HG02970 (cell line): ENCODE results near the gene DENND6B.

Experiments used
- ATAC-seq: cut with Tn5 transposase; IDR thresholded peaks from one replicate; pipeline ENCODE4 v1.9.1; 2021; ENCODE audit warnings: mild to moderate bottlenecking, moderate library complexity, moderate number of reproducible peaks; ENCODE audit not compliant: unreplicated experiment, low FRiP score

DENND6B gene

GRCh38 chr22:50316114-50317065 is 10.4 kb downstream of the DENND6B start:
- ATAC-seq, result no peak

DNA sequence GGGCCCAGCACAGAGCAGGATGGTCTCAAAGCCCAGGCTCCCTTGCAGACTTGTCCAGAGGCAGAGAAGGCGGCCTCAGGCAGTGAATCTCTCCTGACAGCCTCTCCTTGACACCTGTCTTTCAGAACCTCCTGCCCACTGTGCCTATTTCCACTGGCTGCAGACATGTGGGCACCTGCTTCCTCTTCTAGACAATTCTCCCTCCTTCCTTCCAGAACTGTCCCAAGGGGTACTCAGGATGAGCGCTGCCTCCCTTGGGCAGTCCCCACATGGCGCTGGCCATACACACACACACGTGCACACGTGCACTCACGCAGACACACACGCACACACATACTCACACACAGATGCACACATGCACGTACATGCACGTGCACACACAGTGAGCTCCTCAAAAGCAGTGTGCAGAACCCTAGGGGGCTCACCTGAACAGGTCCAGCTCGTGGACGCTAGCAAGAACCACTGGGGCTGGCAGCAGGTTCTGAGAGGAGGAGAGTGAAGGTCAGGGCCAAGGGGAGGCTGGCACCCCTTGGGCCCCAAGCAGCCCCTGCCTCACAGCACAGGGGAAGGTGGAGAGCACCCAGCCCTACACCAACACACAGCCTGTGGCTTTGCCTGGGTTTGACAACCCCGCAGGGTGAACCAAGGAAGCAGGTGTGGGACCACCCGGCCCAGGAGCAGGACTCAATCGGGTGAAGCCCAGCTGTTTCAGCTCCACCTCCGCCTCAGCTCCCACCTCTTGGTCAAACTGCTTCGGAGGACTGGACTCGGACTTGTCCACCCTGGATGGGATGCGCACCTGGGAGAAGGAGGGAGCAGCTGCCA is 11.3 kb downstream of the DENND6B start:
- no peak for ATAC-seq

DNA sequence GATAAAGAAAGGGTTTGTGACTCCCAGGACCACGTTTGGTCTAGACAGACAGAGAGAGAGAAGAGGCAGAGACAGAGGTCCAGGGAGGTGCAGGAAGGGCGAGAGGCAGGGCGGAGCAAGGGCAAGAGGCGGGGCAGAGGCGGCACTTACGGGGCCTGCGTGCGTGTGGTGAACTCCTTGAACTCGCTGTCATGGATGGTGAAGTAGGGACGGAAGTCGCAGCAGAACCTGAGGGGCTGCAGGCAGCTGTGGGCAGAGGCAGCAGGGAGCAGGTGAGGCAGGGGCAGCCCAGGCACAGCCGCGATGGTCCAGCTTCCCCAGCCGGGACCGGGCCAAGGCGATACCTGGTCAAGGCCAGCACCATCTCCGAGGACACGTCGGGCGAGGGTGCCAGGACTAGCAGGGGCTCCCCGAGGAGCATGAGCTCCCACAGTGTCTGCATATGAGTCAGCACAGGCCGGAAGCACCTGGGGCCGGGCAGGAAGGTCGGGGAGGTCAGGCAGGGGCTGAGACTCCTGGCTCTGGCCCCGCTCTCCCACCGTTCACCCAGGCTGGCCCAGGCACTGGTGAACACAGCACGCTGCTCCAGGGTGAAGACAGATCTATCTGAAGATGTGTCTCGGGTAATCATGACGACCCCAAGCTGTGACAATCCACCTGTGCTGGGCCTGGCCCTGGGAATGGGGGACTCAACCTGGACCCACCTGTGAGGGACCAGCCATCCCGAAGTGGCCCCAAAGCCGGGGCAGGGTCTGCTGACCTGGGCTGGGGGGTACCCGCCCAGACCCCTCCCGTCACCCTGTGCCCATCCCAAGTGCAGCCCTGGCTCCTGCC is 12.1 kb downstream of the DENND6B start:
- ATAC-seq, result peak; percentile 63

DNA sequence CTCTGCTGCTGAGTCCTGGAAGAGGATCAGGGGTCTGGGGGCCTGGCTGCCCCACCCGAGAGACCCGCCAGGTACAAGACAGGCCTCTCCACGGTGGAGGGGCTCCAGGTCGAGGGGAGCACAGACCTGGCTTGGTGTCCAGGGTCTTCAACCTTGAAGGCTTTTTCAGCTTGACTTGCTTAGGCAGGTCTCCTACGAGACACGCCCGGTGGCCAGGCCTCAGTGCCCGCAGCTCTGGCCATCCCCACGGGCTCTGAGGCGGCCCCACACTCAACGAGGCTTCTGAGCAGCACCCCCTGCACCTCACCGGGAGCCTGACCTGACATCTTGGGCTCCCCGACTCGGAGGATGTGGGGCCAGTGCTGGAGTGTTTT is 12.7 kb downstream of the DENND6B start:
- no peak for ATAC-seq

DNA sequence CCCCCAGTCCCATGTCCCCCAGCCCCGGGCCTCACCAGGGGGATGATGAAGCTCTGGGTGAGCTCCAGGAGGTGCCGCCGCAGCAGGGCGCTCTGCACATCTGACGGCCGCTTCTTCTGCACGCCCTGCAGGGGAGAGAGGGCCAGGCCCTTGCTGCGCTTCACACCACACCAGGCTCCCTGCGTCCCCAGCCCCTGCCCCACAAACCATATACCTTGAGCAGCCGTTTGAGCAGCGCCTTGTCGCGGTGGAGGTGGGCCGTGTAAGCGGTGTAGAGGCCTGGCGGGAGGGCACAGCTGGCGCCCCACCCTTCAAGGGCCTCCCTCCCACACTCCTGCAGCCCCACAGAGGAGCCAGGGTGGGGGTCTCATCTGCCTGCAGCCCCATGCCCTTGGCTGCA is 13.2 kb downstream of the DENND6B start:
- ATAC-seq, result no peak

DNA sequence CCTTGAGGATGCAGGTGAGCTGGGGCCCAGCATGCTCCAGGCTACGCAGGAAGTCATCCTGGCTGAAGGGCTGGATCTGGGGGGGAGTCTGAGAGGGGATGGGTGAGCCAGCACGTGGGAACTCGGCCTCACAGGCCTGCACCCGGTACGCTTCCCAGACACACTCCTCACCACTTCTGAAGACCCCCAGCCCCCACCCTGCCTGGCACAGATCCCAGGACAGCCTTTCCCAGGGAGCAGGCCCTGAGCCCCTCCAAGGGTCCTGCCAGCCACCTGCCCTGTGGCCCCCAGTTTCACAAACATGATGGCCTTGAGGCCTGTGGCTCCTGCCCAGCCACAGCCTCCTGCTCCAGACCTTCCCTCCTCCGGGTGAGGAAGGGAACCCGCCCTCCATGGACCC is 13.8 kb downstream of the DENND6B start:
- ATAC-seq, result no peak

- ATAC-seq, result no peak
Observed at GRCh38 chr22:50312371-50312770, 14.4 kb downstream of the DENND6B start.

DNA sequence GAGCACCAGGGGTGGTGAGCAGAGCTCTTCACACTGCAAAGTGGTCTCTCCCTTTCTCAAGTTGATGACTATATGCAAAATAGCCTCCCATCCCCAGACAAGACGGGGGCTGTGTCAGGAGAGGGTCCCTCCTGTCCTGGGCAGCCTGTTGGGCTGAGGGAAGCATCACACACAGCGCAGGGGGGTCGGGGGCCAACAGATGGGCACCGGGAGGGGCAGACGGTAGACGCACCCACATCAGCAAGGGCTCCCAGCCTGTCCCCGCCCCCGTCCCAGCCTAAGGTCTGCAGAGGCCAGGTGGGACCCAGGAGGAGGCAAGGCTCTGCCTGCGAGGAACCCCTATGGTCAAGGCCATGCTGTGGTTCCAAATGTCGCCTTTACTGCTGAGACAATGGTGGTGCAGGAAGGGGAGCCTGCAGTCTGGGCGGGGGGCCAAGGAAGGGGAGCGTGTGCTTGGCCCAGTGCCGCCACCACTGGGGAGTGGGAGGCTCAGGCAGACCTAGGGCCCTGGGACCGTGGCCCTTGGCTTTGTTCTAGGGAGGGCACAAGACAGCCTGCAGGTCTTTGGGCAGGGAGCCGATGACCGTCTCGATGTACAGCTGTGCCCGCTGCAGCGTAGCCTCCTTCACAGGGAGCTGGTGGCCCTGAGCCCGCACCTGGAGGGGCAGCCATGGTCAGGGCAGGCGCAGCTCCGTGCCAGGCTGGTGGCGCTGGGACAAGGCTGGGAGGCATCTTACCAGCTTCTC is 15.0 kb downstream of the DENND6B start:
- no peak for ATAC-seq

GRCh38 chr22:50310949-50311444 is 15.8 kb downstream of the DENND6B start:
- ATAC-seq, result no peak

GRCh38 chr22:50310031-50310722 is 16.6 kb downstream of the DENND6B start:
- ATAC-seq, result no peak

- no peak for ATAC-seq
Observed at GRCh38 chr22:50309601-50309991, 17.2 kb downstream of the DENND6B start.

DNA sequence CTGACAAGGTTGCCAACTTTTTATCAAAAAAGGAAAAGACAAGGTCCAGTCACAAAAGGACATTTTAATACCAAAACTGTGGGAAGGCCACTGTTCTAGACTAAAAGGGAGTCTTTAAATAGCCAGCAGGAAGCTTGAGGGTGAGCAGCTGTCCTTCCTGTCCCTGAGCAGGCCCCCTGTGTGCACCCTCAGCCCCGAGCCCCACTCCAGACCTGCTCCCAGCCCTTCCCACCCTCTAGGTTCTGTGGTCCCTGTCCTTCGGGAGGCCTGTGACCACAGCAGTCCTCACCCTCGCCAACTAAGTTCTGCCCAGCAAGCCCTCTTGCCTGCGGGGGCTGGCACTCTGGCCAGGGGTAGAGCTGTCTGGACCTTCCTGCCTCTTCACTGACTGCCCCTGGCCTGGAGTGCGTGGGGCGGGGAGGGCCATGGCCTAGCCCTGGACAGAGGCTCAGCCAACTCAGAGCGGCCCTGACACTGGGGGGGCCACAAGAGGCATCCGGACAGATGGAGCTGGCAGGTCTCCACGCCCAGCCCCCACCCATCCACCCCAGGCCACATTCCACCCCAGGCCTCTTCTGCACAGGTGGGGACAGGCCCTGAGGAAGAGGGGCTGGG is 17.7 kb downstream of the DENND6B start:
- no peak for ATAC-seq

GRCh38 chr22:50308597-50308935 is 18.2 kb downstream of the DENND6B start:
- ATAC-seq, result no peak

DNA sequence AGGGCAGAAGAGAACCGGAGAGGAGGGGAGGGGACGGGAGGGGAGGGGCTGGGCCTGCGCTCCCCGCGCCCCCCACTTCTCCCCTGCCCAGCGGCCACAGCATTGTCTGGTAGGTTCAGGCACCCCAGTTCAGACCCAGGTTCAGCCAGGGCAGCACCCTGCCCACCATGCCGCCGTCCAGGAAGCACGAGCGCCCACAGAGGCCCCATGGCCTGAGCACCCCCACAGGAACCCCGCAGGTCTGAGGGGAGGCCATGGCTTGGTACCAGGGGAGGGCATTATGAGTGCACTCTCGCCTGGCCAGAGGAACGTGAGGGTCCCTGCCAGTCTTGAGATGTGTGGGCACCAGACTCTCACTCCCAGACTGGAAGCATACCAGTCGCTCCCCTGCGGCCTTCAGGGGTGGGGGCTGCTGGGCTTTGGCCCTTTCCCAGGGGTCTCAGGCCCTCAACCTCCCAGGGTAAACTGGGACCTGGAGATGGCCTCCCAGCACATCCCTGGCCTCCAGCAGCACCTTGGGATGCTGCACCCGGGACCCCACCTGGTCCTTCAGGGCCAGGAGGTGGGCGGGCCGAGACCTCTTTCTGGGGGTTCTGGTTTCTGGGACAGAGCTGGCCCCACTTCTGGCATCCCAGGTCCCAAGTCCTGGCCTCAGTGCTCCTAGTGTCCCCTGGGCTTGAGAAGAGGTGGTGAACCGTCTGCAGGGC is 18.8 kb downstream of the DENND6B start:
- ATAC-seq, result no peak

DNA sequence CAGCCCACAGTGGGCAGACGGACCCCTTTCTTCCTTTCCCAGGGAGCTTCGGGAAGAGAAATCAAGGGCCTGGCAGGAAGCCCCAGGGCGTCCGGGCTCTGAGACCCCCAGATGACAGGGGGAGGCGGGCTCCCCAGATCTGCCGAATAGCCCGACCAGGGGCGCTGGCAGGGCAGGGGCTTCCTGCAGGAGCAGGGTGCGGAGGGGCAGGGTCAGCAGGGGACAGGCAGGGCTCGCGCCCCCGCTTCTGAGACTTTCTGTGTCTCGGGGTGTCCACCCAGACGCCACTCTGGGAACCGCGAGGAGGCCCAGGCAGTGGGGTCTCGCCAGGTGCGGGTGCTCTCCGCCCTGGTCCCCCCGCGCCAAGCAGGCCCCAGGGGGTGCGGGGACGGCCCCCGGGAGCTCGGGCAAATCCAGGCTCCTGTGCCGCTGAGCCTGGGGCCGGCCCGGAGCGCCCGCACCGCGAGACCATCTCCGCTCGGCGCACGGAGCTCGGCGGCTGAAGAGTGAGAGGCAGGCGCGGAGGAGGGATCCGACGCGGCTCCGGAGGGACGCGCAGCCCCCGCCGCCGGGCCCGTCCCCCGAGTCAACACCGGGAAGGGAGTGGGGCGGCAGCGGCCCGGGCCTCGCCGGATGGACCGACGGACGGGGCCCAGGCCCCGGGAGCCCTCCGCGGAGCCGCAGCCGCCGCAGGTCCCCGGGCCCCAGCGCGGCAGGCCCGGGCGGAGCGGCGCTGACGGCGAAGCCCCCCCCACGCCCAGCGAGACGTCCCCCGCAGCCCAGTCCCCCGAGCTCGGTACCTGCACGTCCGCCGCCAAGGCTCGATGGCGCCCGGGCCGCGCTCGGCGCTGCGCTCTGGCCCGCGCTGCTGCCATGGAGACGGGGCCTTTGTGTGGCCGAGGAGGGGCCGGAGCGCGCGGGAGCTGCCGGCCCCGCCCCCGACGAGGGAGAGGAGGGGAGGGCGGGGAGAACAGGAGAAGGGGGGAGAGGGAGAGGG is 19.8 kb downstream of the DENND6B start, which contains the start of gene PLXNB2:
PLXNB2 (minus strand) TSS at position 894 of the 997 bp plus-strand sequence. CDS start 17,062 bp downstream, outside the sequence.
- ATAC-seq, result no peak

GRCh38 chr22:50305923-50306566 is 20.8 kb downstream of the DENND6B start:
- ATAC-seq, result no peak
